Neural cell (in vitro differentiated cells): ENCODE results near the gene LGALS1. TPM values are rescaled to one million over a fixed set of nuclear protein-coding genes. Genes with fewer than 3 reads are reported as not detected.

Experiments
- H2AFZ ChIP-seq: fragments of 200-600, 300-800 bp; sonication (generic), shearing (Covaris generic); 2 replicates; pipeline ENCODE4 v1.6.0; 2014; ENCODE audit warnings: low read depth, mild to moderate bottlenecking, antibody characterized with exemption, low read length, moderate library complexity
- H3F3A ChIP-seq: fragments of 200-600 bp; shearing (Covaris generic); 2 replicates; pipeline ENCODE4 v1.6.1; 2016; ENCODE audit warnings: mild to moderate bottlenecking, moderate library complexity, mixed read lengths, antibody characterized with exemption, low read length; ENCODE audit not compliant: insufficient read depth, poor library complexity, severe bottlenecking
- H3K27ac ChIP-seq: fragments of 200-600, 300-800 bp; sonication (generic), shearing (Covaris generic); 2 replicates; pipeline ENCODE4 v1.5.1; 2014; ENCODE audit warnings: mild to moderate bottlenecking, low read length, moderate library complexity
- H3K27me3 ChIP-seq: fragments of 300-800, 200-600 bp; sonication (generic), shearing (Covaris generic); 2 replicates; pipeline ENCODE4 v1.6.0; 2014; ENCODE audit warnings: mild to moderate bottlenecking, low read depth, low read length, moderate library complexity; ENCODE audit not compliant: insufficient read depth
- H3K36me3 ChIP-seq: fragments of 300-800, 200-600 bp; sonication (generic), shearing (Covaris generic); 2 replicates; pipeline ENCODE4 v1.5.1; 2014; ENCODE audit warnings: mild to moderate bottlenecking, antibody characterized with exemption, low read length, moderate library complexity; ENCODE audit not compliant: insufficient read depth
- H3K4me2 ChIP-seq: fragments of 300-800, 200-600 bp; sonication (generic), shearing (Covaris generic); 2 replicates; pipeline ENCODE4 v1.6.0; 2014; ENCODE audit warnings: mild to moderate bottlenecking, low read length
- H3K4me3 ChIP-seq: fragments of 300-800, 200-600 bp; sonication (generic), shearing (Covaris generic); 2 replicates; pipeline ENCODE4 v1.5.1; 2014; ENCODE audit warnings: mild to moderate bottlenecking, low read length, moderate library complexity
- H3K79me2 ChIP-seq: fragments of 200-600 bp; shearing (Covaris generic); replicated peaks from 2 replicates; pipeline ENCODE4 v1.6.0; 2014; ENCODE audit warnings: mild to moderate bottlenecking, low read length, moderate library complexity; ENCODE audit not compliant: insufficient read depth
- H3K9ac ChIP-seq: fragments of 300-800, 200-600 bp; sonication (generic), shearing (Covaris generic); 2 replicates; pipeline ENCODE4 v1.6.1; 2016; ENCODE audit warnings: mild to moderate bottlenecking, low read length, mixed read lengths
- H3K9me2 ChIP-seq: fragments of 200-600 bp; shearing (Covaris generic); 2 replicates; pipeline ENCODE4 v1.6.1; 2016; ENCODE audit warnings: mild to moderate bottlenecking, low read length, mixed read lengths; ENCODE audit not compliant: insufficient read depth
- H3K9me3 ChIP-seq: fragments of 200-600, 300-800 bp; sonication (generic), shearing (Covaris generic); 2 replicates; pipeline ENCODE4 v1.6.1; 2016; ENCODE audit warnings: mild to moderate bottlenecking, mixed run types, low read length, moderate library complexity, mixed read lengths
- H4K20me1 ChIP-seq: fragments of 200-600 bp; shearing (Covaris generic); 2 replicates; pipeline ENCODE4 v1.6.1; 2016; ENCODE audit warnings: mild to moderate bottlenecking, mixed run types; ENCODE audit not compliant: insufficient read depth
- CTCF ChIP-seq: fragments of 450-650 bp; IDR thresholded peaks from 2 replicates; pipeline ENCODE4 v1.5.1; 2014; ENCODE audit warnings: antibody characterized with exemption, mild to moderate bottlenecking, moderate library complexity; ENCODE audit not compliant: poor library complexity, severe bottlenecking
- EP300 ChIP-seq: fragments of 450-650 bp; conservative IDR thresholded peaks from 2 replicates; pipeline ENCODE4 v1.6.1; 2014; ENCODE audit warnings: antibody characterized with exemption, mild to moderate bottlenecking, moderate library complexity; ENCODE audit not compliant: poor library complexity, severe bottlenecking
- EZH2 ChIP-seq: fragments of 200-600, 300-800 bp; shearing (Covaris generic), sonication (generic); IDR thresholded peaks from 2 replicates; pipeline ENCODE4 v1.6.1; 2014; ENCODE audit warnings: antibody characterized with exemption, low read length, borderline replicate concordance, mild to moderate bottlenecking; ENCODE audit not compliant: insufficient read depth, poor library complexity, severe bottlenecking
- MXI1 ChIP-seq: fragments of 450-650 bp; conservative IDR thresholded peaks from 2 replicates; pipeline ENCODE4 v1.6.1; 2014; ENCODE audit warnings: antibody characterized with exemption, mild to moderate bottlenecking; ENCODE audit not compliant: poor library complexity, severe bottlenecking
- POLR2AphosphoS5 ChIP-seq: IDR thresholded peaks from 2 replicates; pipeline ENCODE4 v1.6.1; 2012
- RAD21 ChIP-seq: fragments of 450-650 bp; conservative IDR thresholded peaks from 2 replicates; pipeline ENCODE4 v1.6.1; 2014; ENCODE audit warnings: antibody characterized with exemption, mild to moderate bottlenecking, moderate library complexity
- REST ChIP-seq: IDR thresholded peaks from 2 replicates; pipeline ENCODE4 v1.6.1; 2012; ENCODE audit warnings: borderline replicate concordance
- SMC3 ChIP-seq: fragments of 450-650 bp; conservative IDR thresholded peaks from 2 replicates; pipeline ENCODE4 v1.6.1; 2014; ENCODE audit warnings: antibody characterized with exemption, mild to moderate bottlenecking, moderate library complexity; ENCODE audit not compliant: poor library complexity
- TAF1 ChIP-seq: IDR thresholded peaks from 2 replicates; pipeline ENCODE4 v1.6.1; 2012; ENCODE audit warnings: low read depth
- polyA plus RNA-seq: library from polyadenylated mRNA; depleted of rRNA; stranded (reverse); fragments of >200 nt; gene quantifications from 2 replicates; pipeline ENCODE4 v1.2.3, GENCODE V29; 2014

Gene LGALS1
- polyA plus RNA-seq, 1 donor from 2014 or later = not detected

GRCh38 chr22:37701141-37701786, 25.8 kb downstream of the LGALS1 start:
- Histone ChIP-seq H3K9me2 (no peaks in the 10 kb centered on the region), H3K27ac (no peak overlapping the region), H3K4me3 (no peak overlapping the region), H3K9ac (no peak overlapping the region), H3K4me2 (no peak overlapping the region), H3K27me3 (no peaks in the 10 kb centered on the region), H2AFZ (no peak overlapping the region), H3K36me3 (no peaks in the 10 kb centered on the region), H4K20me1 (no peaks in the 10 kb centered on the region), H3K79me2 (peaks cover 12% of the 10 kb centered on the region), H3K9me3 (no peaks in the 10 kb centered on the region), H3F3A (no peaks in the 10 kb centered on the region)
- TF ChIP-seq TAF1 = no peak
- no peak for TF ChIP-seq SMC3
- no peak for TF ChIP-seq RAD21
- TF ChIP-seq CTCF = no peak
- TF ChIP-seq EZH2 = no peak
- no peak for TF ChIP-seq MXI1
- no peak for TF ChIP-seq REST
- TF ChIP-seq POLR2AphosphoS5 = no peak
- TF ChIP-seq EP300 = no peak

- Histone ChIP-seq H3K9me2 (no peaks in the 10 kb centered on the region), H3K9me3 (no peaks in the 10 kb centered on the region), H2AFZ (no peak overlapping the region), H3K9ac (no peak overlapping the region), H3K36me3 (no peaks in the 10 kb centered on the region), H3K4me3 (no peak overlapping the region), H3F3A (no peaks in the 10 kb centered on the region), H4K20me1 (no peaks in the 10 kb centered on the region), H3K27me3 (no peaks in the 10 kb centered on the region), H3K4me2 (no peak overlapping the region), H3K79me2 (no peaks in the 10 kb centered on the region), H3K27ac (no peak overlapping the region)
- no peak for TF ChIP-seq EP300
- TF ChIP-seq MXI1 = no peak
- no peak for TF ChIP-seq CTCF
- TF ChIP-seq TAF1 = no peak
- no peak for TF ChIP-seq REST
- no peak for TF ChIP-seq RAD21
- TF ChIP-seq EZH2 = no peak
- TF ChIP-seq POLR2AphosphoS5 = no peak
- no peak for TF ChIP-seq SMC3
Observed at GRCh38 chr22:37703906-37704305, 28.5 kb downstream of the LGALS1 start.
